AG09319 (cell line): ENCODE data around the gene MAP3K6.
"Not testable (repeated sequence)": the region's sequence is repeated elsewhere in the genome, so short reads cannot be mapped to it uniquely, and the experiment has no call there.

Experiments used
- DNase-seq: peaks from one replicate; pipeline ENCODE4 v3.0.0-alpha.2; 2010; ENCODE audit warnings: low read depth; ENCODE audit errors: extremely low read depth
- CTCF ChIP-seq: IDR thresholded peaks from 2 replicates; pipeline ENCODE4 v1.5.1; 2011; ENCODE audit warnings: low read depth, mild to moderate bottlenecking, inconsistent platforms, low read length, moderate library complexity

Gene MAP3K6

GRCh38 chr1:27366411-27367159 lies at the start of gene MAP3K6:
MAP3K6 (minus strand) TSS chr1:27366961; CDS start chr1:27366597, 364 bp downstream.
- DNase-seq: peak; percentile 45
- peak; percentile 22 for TF ChIP-seq CTCF

- DNase-seq: no peak
- TF ChIP-seq CTCF: no peak
These were observed 47.3 kb upstream of the MAP3K6 start for GRCh38 chr1:27414091-27414490.

- no peak for TF ChIP-seq CTCF
These were observed 46.2 kb upstream of the MAP3K6 start for GRCh38 chr1:27413004-27413403.

GRCh38 chr1:27412502-27412901 lies 45.7 kb upstream of the MAP3K6 start:
- TF ChIP-seq CTCF: no peak
- DNase-seq: no peak

More at GRCh38 chr1:27413004-27413403, 46.2 kb upstream of the MAP3K6 start:
- DNase-seq: no peak

GRCh38 chr1:27410709-27411108 lies 43.9 kb upstream of the MAP3K6 start:
- no peak for DNase-seq
- TF ChIP-seq CTCF: no peak

GRCh38 chr1:27409669-27410068 lies 42.9 kb upstream of the MAP3K6 start:
- no peak for DNase-seq
- TF ChIP-seq CTCF: no peak

- no peak for TF ChIP-seq CTCF
- no peak for DNase-seq
These were observed 41.4 kb upstream of the MAP3K6 start for GRCh38 chr1:27408151-27408550.

- DNase-seq: not testable (repeated sequence)
These were observed 40.0 kb upstream of the MAP3K6 start for GRCh38 chr1:27406791-27407190.
